Uterus (tissue), 4 donors: ENCODE results near the gene HEMK1. TPM values are rescaled to one million over a fixed set of nuclear protein-coding genes. Genes with fewer than 3 reads are reported as not detected.

Experiments used
- DNase-seq, 2 donors: peaks; one replicate each; pipeline ENCODE4 v3.0.0-alpha.2; 2019 to 2020
- H3K27ac ChIP-seq, 2 donors: fragments of 200-600 bp; sonication (generic); 1 replicate in 1 of 2; 2 replicates in 1 of 2; pipeline ENCODE4 v1.5.1; 2016 to 2018
- H3K27me3 ChIP-seq, 2 donors: fragments of 200-600 bp; sonication (generic); one replicate each; pipeline ENCODE4 v1.5.1; 2018 to 2019; ENCODE audit warnings: control low read depth in 1 of 2
- H3K36me3 ChIP-seq, 2 donors: fragments of 200-600 bp; sonication (generic); one replicate each; pipeline ENCODE4 v1.5.1; 2019; ENCODE audit warnings: control low read depth in 1 of 2
- H3K4me1 ChIP-seq, 2 donors: fragments of 200-600 bp; sonication (generic); one replicate each; pipeline ENCODE4 v1.5.1; 2018 to 2019; ENCODE audit warnings: control low read depth in 1 of 2
- H3K4me3 ChIP-seq, 2 donors: fragments of 200-600 bp; sonication (generic); 1 replicate in 1 of 2; 2 replicates in 1 of 2; pipeline ENCODE4 v1.5.1; 2018 to 2019; ENCODE audit warnings: mild to moderate bottlenecking in 1 of 2
- H3K9me3 ChIP-seq, 2 donors: fragments of 200-600 bp; sonication (generic); one replicate each; pipeline ENCODE4 v1.5.1; 2019; ENCODE audit warnings: control low read depth in 1 of 2
- CTCF ChIP-seq, 4 experiments: fragments of 200-600 bp in 2 of 4; fragments of 450-650 bp in 2 of 4; sonication (generic) in 2 of 4; IDR thresholded peaks; one replicate each; pipeline ENCODE4 v1.5.1; 2016 to 2019; ENCODE audit warnings: antibody characterized with exemption in 4 of 4, mild to moderate bottlenecking in 2 of 4, moderate library complexity in 1 of 4
- POLR2A ChIP-seq, 2 donors: fragments of 450-650 bp; IDR thresholded peaks; one replicate each; pipeline ENCODE4 v1.6.1; 2016; ENCODE audit warnings: antibody characterized with exemption in 2 of 2, mild to moderate bottlenecking in 1 of 2, moderate library complexity in 1 of 2
- intact Hi-C: fragments of 100-400 bp; cut with DNase I; formaldehyde crosslinking; loops from one replicate; pipeline ENCODE4 v1.15.1; 2023; ENCODE audit warnings: low total_unique reads
- total RNA-seq, 4 donors: library from RNA; depleted of rRNA in 3 of 4; stranded (reverse); fragments of >200 nt in 3 of 4; gene quantifications; one replicate each; pipeline versions ENCODE4 v1.1.0 to v1.2.4, GENCODE V29; 2014 to 2023
- donor health status: DM: yes; HTN: yes; CAD: no.

HEMK1 gene
- total RNA-seq, 4 donors from 2014 or later = 0.77 to 26.5 (median 11.4) TPM

GRCh38 chr3:50524746-50525145, 44.6 kb upstream of the HEMK1 start:
- H3K36me3 ChIP-seq = no peaks in the 10 kb centered on the region
- intact Hi-C loops = no loop called here
- no peak for DNase-seq
- H3K27me3 ChIP-seq = no peaks in the 10 kb centered on the region
- no peaks in the 10 kb centered on the region for H3K4me1 ChIP-seq
- no peak overlapping the region for H3K4me3 ChIP-seq
- no peak overlapping the region for H3K27ac ChIP-seq
- H3K9me3 ChIP-seq = no peaks in the 10 kb centered on the region
- TF ChIP-seq CTCF (IDR thresholded peaks at IDR 0.05) (no peak), POLR2A (IDR thresholded peaks at IDR 0.05) (no peak)

GRCh38 chr3:50525191-50525910, 44.0 kb upstream of the HEMK1 start:
- Histone ChIP-seq H3K27me3 (no peaks in the 10 kb centered on the region), H3K9me3 (no peaks in the 10 kb centered on the region), H3K27ac (no peak overlapping the region), H3K4me1 (no peaks in the 10 kb centered on the region), H3K4me3 (no peak overlapping the region), H3K36me3 (no peaks in the 10 kb centered on the region)
- no peak for DNase-seq
- TF ChIP-seq POLR2A (IDR thresholded peaks at IDR 0.05) = no peak
- TF ChIP-seq CTCF (IDR thresholded peaks at IDR 0.05) = no peak
- intact Hi-C loops = no loop called here

GRCh38 chr3:50525987-50526386, 43.3 kb upstream of the HEMK1 start:
- Histone ChIP-seq H3K9me3 (no peaks in the 10 kb centered on the region), H3K36me3 (no peaks in the 10 kb centered on the region), H3K4me1 (no peaks in the 10 kb centered on the region), H3K27ac (no peak overlapping the region), H3K4me3 (no peak overlapping the region), H3K27me3 (no peaks in the 10 kb centered on the region)
- intact Hi-C loops = no loop called here
- no peak for DNase-seq
- TF ChIP-seq POLR2A (IDR thresholded peaks at IDR 0.05) (no peak), CTCF (IDR thresholded peaks at IDR 0.05) (no peak)

DNA sequence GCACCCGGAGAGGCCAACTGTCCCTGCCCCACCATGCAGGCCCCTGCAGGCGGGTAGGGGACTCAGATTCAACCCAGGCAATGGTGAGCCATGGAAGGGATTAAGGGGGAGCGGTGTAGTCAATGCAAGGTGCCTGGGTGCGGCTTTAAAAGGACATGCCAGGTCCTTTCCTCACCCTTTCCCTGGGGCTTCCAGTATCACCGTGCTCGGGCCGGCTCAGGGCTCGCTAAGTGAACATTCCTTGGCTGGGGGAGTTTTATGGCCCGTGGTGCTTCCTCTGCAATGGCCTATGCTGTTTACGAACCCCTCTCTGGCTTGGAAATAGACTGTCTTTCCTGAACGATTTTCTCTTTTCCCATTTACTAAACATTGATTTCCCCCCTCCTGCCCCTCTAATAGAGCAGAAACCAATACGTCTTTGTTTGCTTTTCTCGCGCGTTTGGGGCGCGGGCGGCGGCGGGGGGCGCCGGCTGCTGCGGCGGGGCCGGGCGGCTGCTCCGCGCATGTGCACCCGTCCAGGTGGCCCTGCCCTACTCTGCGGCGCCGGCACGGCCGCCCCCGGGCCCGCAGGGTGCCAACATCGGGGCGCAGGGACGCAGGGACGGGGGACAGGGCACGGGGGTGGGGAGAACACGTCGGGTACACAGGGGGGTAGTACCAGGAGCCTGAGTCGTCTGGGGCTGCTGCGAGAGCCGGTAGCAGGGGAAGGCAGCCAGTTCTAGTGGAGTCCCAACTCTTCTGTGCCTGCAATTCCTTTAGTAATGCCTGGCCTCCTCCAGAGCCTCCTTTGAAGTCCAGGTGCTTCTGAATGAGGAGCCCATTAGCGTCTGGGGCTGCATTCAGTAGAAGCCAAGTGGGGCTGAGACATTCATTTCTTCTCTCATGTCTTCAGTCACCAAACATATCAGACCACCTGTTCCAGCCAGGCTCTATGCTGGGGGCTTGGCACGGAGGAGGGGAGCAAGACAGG, 39.0 kb upstream of the HEMK1 start:
- H3K4me1 ChIP-seq = no peaks in the 10 kb centered on the region
- H3K27me3 ChIP-seq = no peaks in the 10 kb centered on the region
- no peak overlapping the region for H3K4me3 ChIP-seq
- no peak for TF ChIP-seq CTCF (IDR thresholded peaks at IDR 0.05)
- TF ChIP-seq POLR2A (IDR thresholded peaks at IDR 0.05) = no peak
- no peaks in the 10 kb centered on the region for H3K36me3 ChIP-seq
- intact Hi-C loops = no loop called here
- H3K27ac ChIP-seq = no peak overlapping the region
- H3K9me3 ChIP-seq = no peaks in the 10 kb centered on the region
- no peak for DNase-seq

- no peaks in the 10 kb centered on the region for H3K27me3 ChIP-seq
- intact Hi-C loops = no loop called here
- DNase-seq = no peak
- TF ChIP-seq CTCF (IDR thresholded peaks at IDR 0.05) (no peak), POLR2A (IDR thresholded peaks at IDR 0.05) (no peak)
- H3K36me3 ChIP-seq = no peaks in the 10 kb centered on the region
- H3K4me3 ChIP-seq = no peak overlapping the region
- no peaks in the 10 kb centered on the region for H3K9me3 ChIP-seq
- H3K27ac ChIP-seq = no peak overlapping the region
- no peaks in the 10 kb centered on the region for H3K4me1 ChIP-seq
Measured at GRCh38 chr3:50531201-50531600, 38.1 kb upstream of the HEMK1 start.
